OCI-LY3 (cell line): Measurements from ENCODE around the gene PTPN23.
"Not testable (repeated sequence)": the region's sequence is repeated elsewhere in the genome, so short reads cannot be mapped to it uniquely, and the experiment has no call there.

Source experiments
- H2AFZ ChIP-seq: fragments of 200-600, 300-600 bp; shearing (Covaris generic); 2 replicates; pipeline ENCODE4 v1.6.0; 2014; ENCODE audit warnings: antibody characterized with exemption, low read depth, low read length
- H3K27ac ChIP-seq: fragments of 200-600, 300-600 bp; sonication (generic); 2 replicates; pipeline ENCODE4 v1.5.1; 2014; ENCODE audit warnings: mild to moderate bottlenecking, low read length, moderate library complexity, mixed read lengths
- H3K27me3 ChIP-seq: fragments of 200-600, 300-600 bp; sonication (generic); 2 replicates; pipeline ENCODE4 v1.6.1; 2014; ENCODE audit warnings: low read depth, low read length, mixed read lengths
- H3K36me3 ChIP-seq: fragments of 200-600, 300-600 bp; sonication (generic); replicated peaks from 2 replicates; pipeline ENCODE3; 2014; ENCODE audit warnings: low read depth, low read length, mixed read lengths
- H3K4me1 ChIP-seq: fragments of 300-600, 200-600 bp; sonication (generic); 2 replicates; pipeline ENCODE4 v1.6.1; 2014; ENCODE audit warnings: low read length, mixed read lengths
- H3K4me2 ChIP-seq: fragments of 200-600, 300-600 bp; sonication (generic); 2 replicates; pipeline ENCODE4 v1.6.1; 2014; ENCODE audit warnings: low read length, mixed read lengths
- H3K4me3 ChIP-seq: fragments of 300-600, 200-600 bp; sonication (generic); 2 replicates; pipeline ENCODE4 v1.5.1; 2014; ENCODE audit warnings: antibody characterized with exemption, mild to moderate bottlenecking, low read length, moderate library complexity
- H3K79me2 ChIP-seq: fragments of 300-600, 200-600 bp; shearing (Covaris generic); 2 replicates; pipeline ENCODE4 v1.6.1; 2014; ENCODE audit warnings: mild to moderate bottlenecking, low read length, mixed read lengths
- H3K9ac ChIP-seq: fragments of 300-600, 200-600 bp; shearing (Covaris generic); 2 replicates; pipeline ENCODE4 v1.6.0; 2014; ENCODE audit warnings: mild to moderate bottlenecking, low read length, moderate library complexity
- H3K9me3 ChIP-seq: fragments of 200-600, 300-600 bp; shearing (Covaris generic); 2 replicates; pipeline ENCODE4 v1.6.1; 2014; ENCODE audit warnings: low read length, mixed read lengths; ENCODE audit not compliant: insufficient read depth
- H4K20me1 ChIP-seq: fragments of 200-600, 300-600 bp; sonication (generic); 2 replicates; pipeline ENCODE4 v1.6.1; 2016; ENCODE audit warnings: low read length, mixed read lengths; ENCODE audit not compliant: insufficient read depth
- EZH2phosphoT487 ChIP-seq: fragments of 200-600 bp; shearing (Covaris generic); IDR thresholded peaks from 2 replicates; pipeline ENCODE4 v1.6.1; 2018; ENCODE audit warnings: antibody characterized with exemption, mixed run types, low read depth
- TF ChIP-seq, protein P1 (sequence below): fragments of 200-600, 300-600 bp; sonication (generic); IDR thresholded peaks from 2 replicates; pipeline ENCODE4 v1.5.1; 2014; ENCODE audit warnings: antibody characterized with exemption, low read length, low read depth

The PTPN23 gene

DNA sequence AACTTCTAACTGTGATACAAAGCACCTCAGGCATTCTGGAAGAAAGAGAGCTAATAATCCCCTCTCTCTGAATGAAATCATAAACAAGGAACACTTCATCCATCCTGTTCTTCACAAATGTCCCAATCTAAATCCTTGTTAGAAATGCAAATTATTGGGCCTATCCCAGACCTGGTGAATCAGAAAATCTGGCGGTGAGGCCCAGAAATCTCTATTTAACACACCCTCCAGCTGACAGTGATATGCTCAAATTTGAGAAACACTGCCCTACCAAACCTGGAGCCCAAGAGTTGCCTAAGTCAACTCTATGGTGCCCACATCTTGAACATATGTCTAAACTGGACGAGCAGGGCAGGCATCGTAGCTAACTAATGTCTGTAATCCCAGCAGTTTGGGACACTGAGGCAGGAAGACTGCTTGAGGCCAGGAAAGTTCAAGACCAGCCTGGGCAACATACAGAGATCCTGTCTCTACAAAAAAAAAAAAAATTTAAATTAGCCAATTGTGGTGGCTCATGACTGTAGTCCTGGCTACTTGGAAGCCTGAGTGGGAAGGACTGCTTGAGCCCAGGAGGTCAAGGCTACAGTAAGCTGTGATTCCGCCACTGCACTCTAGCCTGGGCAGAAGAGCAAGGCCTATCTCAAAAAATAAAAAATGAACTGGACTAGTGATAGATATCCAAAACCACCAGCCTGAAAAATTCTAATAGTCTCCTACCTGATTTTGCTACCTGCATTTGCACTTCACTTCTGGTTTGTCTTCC lies 71.8 kb downstream of the PTPN23 start:
- H3K27ac ChIP-seq = no peak overlapping the region
- H3K9ac ChIP-seq = no peak overlapping the region
- H3K4me3 ChIP-seq = no peak overlapping the region
- peaks cover 33% of the 10 kb centered on the region for H4K20me1 ChIP-seq
- H3K4me1 ChIP-seq = no peaks in the 10 kb centered on the region
- H2AFZ ChIP-seq = no peak overlapping the region
- no peaks in the 10 kb centered on the region for H3K9me3 ChIP-seq
- TF ChIP-seq, protein P1, sequence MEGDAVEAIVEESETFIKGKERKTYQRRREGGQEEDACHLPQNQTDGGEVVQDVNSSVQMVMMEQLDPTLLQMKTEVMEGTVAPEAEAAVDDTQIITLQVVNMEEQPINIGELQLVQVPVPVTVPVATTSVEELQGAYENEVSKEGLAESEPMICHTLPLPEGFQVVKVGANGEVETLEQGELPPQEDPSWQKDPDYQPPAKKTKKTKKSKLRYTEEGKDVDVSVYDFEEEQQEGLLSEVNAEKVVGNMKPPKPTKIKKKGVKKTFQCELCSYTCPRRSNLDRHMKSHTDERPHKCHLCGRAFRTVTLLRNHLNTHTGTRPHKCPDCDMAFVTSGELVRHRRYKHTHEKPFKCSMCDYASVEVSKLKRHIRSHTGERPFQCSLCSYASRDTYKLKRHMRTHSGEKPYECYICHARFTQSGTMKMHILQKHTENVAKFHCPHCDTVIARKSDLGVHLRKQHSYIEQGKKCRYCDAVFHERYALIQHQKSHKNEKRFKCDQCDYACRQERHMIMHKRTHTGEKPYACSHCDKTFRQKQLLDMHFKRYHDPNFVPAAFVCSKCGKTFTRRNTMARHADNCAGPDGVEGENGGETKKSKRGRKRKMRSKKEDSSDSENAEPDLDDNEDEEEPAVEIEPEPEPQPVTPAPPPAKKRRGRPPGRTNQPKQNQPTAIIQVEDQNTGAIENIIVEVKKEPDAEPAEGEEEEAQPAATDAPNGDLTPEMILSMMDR = no peak
- no peak for TF ChIP-seq EZH2phosphoT487
- H3K79me2 ChIP-seq = peaks cover 68% of the 10 kb centered on the region
- H3K4me2 ChIP-seq = no peak overlapping the region
- H3K27me3 ChIP-seq = no peaks in the 10 kb centered on the region
- H3K36me3 ChIP-seq = peaks cover 4% of the 10 kb centered on the region

- H4K20me1 ChIP-seq = peaks cover 34% of the 10 kb centered on the region
- H3K9me3 ChIP-seq = no peaks in the 10 kb centered on the region
- no peaks in the 10 kb centered on the region for H3K4me1 ChIP-seq
- no peak for TF ChIP-seq EZH2phosphoT487
- TF ChIP-seq, protein P1 = no peak
- no peak overlapping the region for H3K4me2 ChIP-seq
- H3K27ac ChIP-seq = no peak overlapping the region
- H3K9ac ChIP-seq = no peak overlapping the region
- no peak overlapping the region for H3K4me3 ChIP-seq
- no peaks in the 10 kb centered on the region for H3K27me3 ChIP-seq
- peaks cover 81% of the 10 kb centered on the region for H3K79me2 ChIP-seq
- H2AFZ ChIP-seq = no peak overlapping the region
- peaks cover 7% of the 10 kb centered on the region for H3K36me3 ChIP-seq
Measured at GRCh38 chr3:47455806-47456452, 75.1 kb downstream of the PTPN23 start.

GRCh38 chr3:47456984-47457383 lies 76.2 kb downstream of the PTPN23 start:
- Histone ChIP-seq H3K27ac (no peak overlapping the region), H3K4me3 (no peak overlapping the region), H3K4me2 (no peak overlapping the region), H2AFZ (no peak overlapping the region), H3K27me3 (no peaks in the 10 kb centered on the region), H3K79me2 (peaks cover 90% of the 10 kb centered on the region), H3K9ac (no peak overlapping the region), H3K36me3 (peaks cover 11% of the 10 kb centered on the region), H3K9me3 (no peaks in the 10 kb centered on the region), H3K4me1 (no peaks in the 10 kb centered on the region), H4K20me1 (peaks cover 41% of the 10 kb centered on the region)
- TF ChIP-seq, protein P1 = no peak
- TF ChIP-seq EZH2phosphoT487 = no peak

DNA sequence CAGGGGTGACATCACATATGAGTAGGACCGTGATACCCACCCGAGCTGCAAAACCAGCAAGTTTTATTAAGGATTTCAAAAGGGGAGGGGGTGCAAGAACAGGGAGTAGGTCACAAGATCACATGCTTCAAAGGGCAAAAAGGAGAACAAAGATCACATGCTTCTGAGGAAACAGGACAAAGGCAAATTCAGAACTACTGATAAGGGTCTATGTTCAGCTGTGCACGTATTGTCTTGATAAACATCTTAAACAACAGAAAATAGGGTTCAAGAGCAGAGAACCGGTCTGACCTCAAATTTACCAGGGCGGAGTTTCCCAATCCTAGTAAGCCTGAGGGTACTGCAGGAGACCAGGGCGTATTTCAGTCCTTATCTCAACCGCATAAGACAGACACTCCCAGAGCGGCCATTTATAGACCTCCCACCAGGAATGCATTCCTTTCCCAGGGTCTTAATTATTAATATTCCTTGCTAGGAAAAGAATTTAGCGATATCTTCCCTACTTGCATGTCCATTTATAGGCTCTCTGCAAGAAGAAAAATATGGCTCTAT lies 78.8 kb downstream of the PTPN23 start:
- H3K9me3 ChIP-seq, H3K4me2 ChIP-seq, H3K4me1 ChIP-seq, H2AFZ ChIP-seq, H3K4me3 ChIP-seq, H3K27ac ChIP-seq, H3K27me3 ChIP-seq, H3K9ac ChIP-seq, H3K36me3 ChIP-seq: not testable (repeated sequence)
- H3K79me2 ChIP-seq = peaks cover 89% of the 10 kb centered on the region
- H4K20me1 ChIP-seq = peaks cover 33% of the 10 kb centered on the region
